IMR-90 (cell line): Measurements from ENCODE around the gene B3GALT4. TPM values are rescaled to one million over a fixed set of nuclear protein-coding genes. Genes with fewer than 3 reads are reported as not detected.

ENCODE experiments used
- ATAC-seq: fragments of 200-7000 bp; cut with Tn5 transposase; 2 replicates; pipeline ENCODE4 v1.9.1; 2020; ENCODE audit warnings: low read depth, mild to moderate bottlenecking, moderate library complexity
- BruUV-seq: library from RNA; stranded (reverse); fragments of 400-500 nt; replicated peaks from 2 replicates; lab custom pipeline; 2021; lab: Mats Ljungman, UMichigan
- CTCF ChIA-PET: fragments of 300-600 bp; formaldehyde crosslinking; extraction: SDS; loops from one replicate; lab custom pipeline; 2021; ENCODE audit warnings: antibody characterized with exemption; lab: Yijun Ruan, JAX
- POLR2A ChIA-PET: fragments of 300-600 bp; sonication (Branson Sonifier 250); formaldehyde crosslinking; loops from one replicate; lab custom pipeline; 2022; ENCODE audit warnings: antibody characterized with exemption; ENCODE audit not compliant: unreplicated experiment; lab: Charles Lee
- DNase-seq: peaks from one replicate; pipeline ENCODE4 v3.0.0; 2013
- H2AFZ ChIP-seq: replicated peaks from 2 replicates; pipeline ENCODE3; 2013; ENCODE audit warnings: low read length, mild to moderate bottlenecking; ENCODE audit not compliant: poor library complexity
- H2AK5ac ChIP-seq: 2 replicates; pipeline ENCODE4 v1.6.1; 2013; ENCODE audit warnings: low read depth, low read length, inconsistent platforms
- H2AK9ac ChIP-seq: replicated peaks from 2 replicates; pipeline ENCODE3; 2013; ENCODE audit warnings: mild to moderate bottlenecking, low read depth, low read length, moderate library complexity; ENCODE audit not compliant: poor library complexity
- H2BK120ac ChIP-seq: 2 replicates; pipeline ENCODE4 v1.6.1; 2013; ENCODE audit warnings: low read depth, low read length, inconsistent platforms
- H2BK15ac ChIP-seq: 3 replicates; pipeline ENCODE4 v1.6.1; 2013; ENCODE audit warnings: low read depth, low read length, inconsistent platforms
- H2BK20ac ChIP-seq: 2 replicates; pipeline ENCODE4 v1.6.1; 2013; ENCODE audit warnings: low read depth, mild to moderate bottlenecking, inconsistent platforms, low read length, moderate library complexity
- H2BK5ac ChIP-seq: 2 replicates; pipeline ENCODE4 v1.6.1; 2013; ENCODE audit warnings: mild to moderate bottlenecking, low read depth, low read length, inconsistent platforms; ENCODE audit not compliant: poor library complexity, severe bottlenecking
- H3K14ac ChIP-seq: replicated peaks from 2 replicates; pipeline ENCODE4 v1.6.1; 2013; ENCODE audit warnings: low read depth, low read length, inconsistent platforms
- H3K18ac ChIP-seq: 2 replicates; pipeline ENCODE4 v1.6.1; 2013; ENCODE audit warnings: low read depth, low read length, control low read depth
- H3K23ac ChIP-seq: 2 replicates; pipeline ENCODE4 v1.6.1; 2013; ENCODE audit warnings: low read depth, low read length, inconsistent platforms
- H3K27ac ChIP-seq: 2 replicates; pipeline ENCODE4 v1.5.1; 2013; ENCODE audit warnings: mild to moderate bottlenecking, control low read depth, low read length; ENCODE audit not compliant: insufficient read depth
- H3K27me3 ChIP-seq: 2 replicates; pipeline ENCODE4 v1.6.1; 2013; ENCODE audit warnings: low read length; ENCODE audit not compliant: control insufficient read depth, insufficient read depth
- H3K36me3 ChIP-seq: 2 replicates; pipeline ENCODE4 v1.6.1; 2013; ENCODE audit warnings: low read length, mixed read lengths; ENCODE audit not compliant: control insufficient read depth, insufficient read depth
- H3K4ac ChIP-seq: 2 replicates; pipeline ENCODE4 v1.6.1; 2013; ENCODE audit warnings: low read depth, low read length, inconsistent platforms
- H3K4me1 ChIP-seq: 2 replicates; pipeline ENCODE4 v1.6.1; 2013; ENCODE audit warnings: low read length, mixed read lengths; ENCODE audit not compliant: control insufficient read depth, insufficient read depth
- H3K4me2 ChIP-seq: 2 replicates; pipeline ENCODE4 v1.6.1; 2013; ENCODE audit warnings: low read depth, mild to moderate bottlenecking, control low read depth, low read length, moderate library complexity
- H3K4me3 ChIP-seq: 2 replicates; pipeline ENCODE4 v1.5.1; 2013; ENCODE audit warnings: low read depth, mild to moderate bottlenecking, control low read depth, low read length, moderate library complexity; ENCODE audit not compliant: insufficient read depth
- H3K56ac ChIP-seq: 2 replicates; pipeline ENCODE4 v1.6.1; 2013; ENCODE audit warnings: low read length, inconsistent platforms; ENCODE audit not compliant: insufficient read depth; ENCODE audit errors: extremely low read depth
- H3K79me1 ChIP-seq, 2 experiments: 2 replicates each; pipeline ENCODE4 v1.6.1; 2013; ENCODE audit warnings: low read length in 2 of 2, inconsistent platforms in 1 of 2, low read depth in 1 of 2
- H3K9ac ChIP-seq: 2 replicates; pipeline ENCODE4 v1.6.1; 2013; ENCODE audit warnings: low read depth, low read length, control low read depth
- H3K9me1 ChIP-seq: 2 replicates; pipeline ENCODE4 v1.6.1; 2013; ENCODE audit warnings: low read length, inconsistent platforms; ENCODE audit not compliant: insufficient read depth
- H3K9me3 ChIP-seq: 2 replicates; pipeline ENCODE4 v1.6.1; 2013; ENCODE audit warnings: low read length; ENCODE audit not compliant: control insufficient read depth, insufficient read depth
- H4K20me1 ChIP-seq: 2 replicates; pipeline ENCODE4 v1.6.1; 2013; ENCODE audit warnings: low read length, inconsistent platforms; ENCODE audit not compliant: insufficient read depth
- H4K5ac ChIP-seq: 2 replicates; pipeline ENCODE4 v1.6.1; 2013; ENCODE audit warnings: mild to moderate bottlenecking, low read depth, low read length, control low read depth
- H4K8ac ChIP-seq, 2 experiments: 2 replicates each; pipeline ENCODE4 v1.6.1; 2013; ENCODE audit warnings: low read depth in 2 of 2, low read length in 2 of 2, control low read depth in 1 of 2, inconsistent platforms in 1 of 2
- H4K91ac ChIP-seq: 2 replicates; pipeline ENCODE4 v1.6.1; 2013; ENCODE audit warnings: low read depth, low read length, inconsistent platforms; ENCODE audit not compliant: insufficient read depth
- MAZ ChIP-seq: IDR thresholded peaks from 2 replicates; pipeline ENCODE4 v1.6.1; 2012; ENCODE audit warnings: low read depth, mild to moderate bottlenecking, low read length, improper control_type of control experiment, moderate library complexity, borderline replicate concordance
- MXI1 ChIP-seq: IDR thresholded peaks from 2 replicates; pipeline ENCODE4 v1.6.1; 2012; ENCODE audit warnings: low read depth, mild to moderate bottlenecking, low read length, moderate library complexity, borderline replicate concordance
- WGBS, 2 experiments: methylation state at CpG; one replicate each; pipeline versions ENCODE4 v1.1.5 to v1.1.7; 2013; ENCODE audit warnings: missing lambda C conversion rate in 2 of 2; ENCODE audit not compliant: insufficient read length in 1 of 2; ENCODE audit errors: extremely low coverage in 2 of 2; 5-methylcytosine and 5-hydroxymethylcytosine counted together
- dilution Hi-C: fragments of 300-500 bp; cut with HindIII; formaldehyde crosslinking; loops from one replicate; pipeline ENCODE4 v1.14.3; 2018; ENCODE audit warnings: low sequenced_read_pairs; ENCODE audit not compliant: unreplicated experiment
- in situ Hi-C: fragments of 300-500 bp; cut with MboI; formaldehyde crosslinking; loops from 3 replicates; pipeline ENCODE4 v1.14.3; 2019; ENCODE audit warnings: low sequenced_read_pairs, inconsistent platforms, mixed read lengths
- intact Hi-C: fragments of 100-400 bp; cut with micrococcal nuclease; formaldehyde crosslinking; loops from 2 replicates; pipeline ENCODE4 v1.10.0; 2022
- polyA plus RNA-seq, 3 experiments: library from polyadenylated mRNA; depleted of rRNA; stranded (reverse); fragments of >200 nt; gene quantifications; 2 replicates each; pipeline ENCODE4 v1.2.3, GENCODE V29; 2012; ENCODE audit warnings: low replicate concordance in 1 of 3
- total RNA-seq: library from RNA; depleted of rRNA; stranded (reverse); fragments of >200 nt; gene quantifications from 2 replicates; pipeline ENCODE4 v1.2.3, GENCODE V29; 2012

B3GALT4 gene
- total and polyA plus RNA-seq, 2 of the 4 experiments (the other 2 are of a cell fraction) = 0.70 to 0.72 TPM

- Histone ChIP-seq H2BK120ac (no peak overlapping the region), H3K9ac (no peak overlapping the region), H3K9me1 (no peaks in the 10 kb centered on the region), H3K27ac (no peak overlapping the region), H3K79me1 (no peaks in the 10 kb centered on the region), H2BK20ac (no peak overlapping the region), H3K4me3 (no peak overlapping the region), H3K18ac (no peak overlapping the region), H4K5ac (no peak overlapping the region), H2AK5ac (no peak overlapping the region), H2AFZ (no peak overlapping the region), H4K8ac (no peak overlapping the region), H3K56ac (no peak overlapping the region), H3K9me3 (no peaks in the 10 kb centered on the region), H3K4ac (no peak overlapping the region), H3K4me1 (no peaks in the 10 kb centered on the region), H3K36me3 (no peaks in the 10 kb centered on the region), H3K27me3 (peaks cover 47% of the 10 kb centered on the region), H4K91ac (no peak overlapping the region), H3K14ac (no peak overlapping the region), H2BK15ac (no peak overlapping the region), H3K4me2 (no peak overlapping the region), H3K23ac (no peak overlapping the region), H2AK9ac (no peak overlapping the region), H4K20me1 (no peaks in the 10 kb centered on the region), H2BK5ac (no peak overlapping the region)
- intact Hi-C loops (no loop called here), in situ Hi-C loops (no loop called here), dilution Hi-C loops (no loop called here)
- no peak for ATAC-seq
- CTCF ChIA-PET = no interaction called here
- 60% methylated on average over 1 of the region's 2 CpGs; no CpG with 5 or more reads in 1 of the 2 experiments for WGBS, 2 experiments
- TF ChIP-seq MXI1 (no peak), MAZ (no peak)
- POLR2A ChIA-PET = no interaction called here
- no TSS peak for BruUV-seq
- DNase-seq = no peak
These were observed 39.2 kb upstream of the B3GALT4 start for GRCh38 chr6:33237741-33238140.
